Activated CD4-positive, CD25-positive, alpha-beta regulatory T cell treated with anti-CD3 and anti-CD28 coated beads, Interleukin-2, amount 50 U/mL, for 72 hours (primary cell): ENCODE data around the gene IGF2BP1.
"Not testable (repeated sequence)": the region's sequence is repeated elsewhere in the genome, so short reads cannot be mapped to it uniquely, and the experiment has no call there.

Source experiments
- DNase-seq: peaks from one replicate; pipeline ENCODE4 v3.0.0; 2021

Gene IGF2BP1

GRCh38 chr17:49055181-49055927, 58.2 kb downstream of the IGF2BP1 start:
- no peak for DNase-seq

- no peak for DNase-seq
These were observed 64.3 kb downstream of the IGF2BP1 start for GRCh38 chr17:49061524-49061943.

- no peak for DNase-seq
These were observed 66.5 kb downstream of the IGF2BP1 start for GRCh38 chr17:49063652-49064051.

GRCh38 chr17:49067163-49067562, 70.0 kb downstream of the IGF2BP1 start:
- no peak for DNase-seq

- DNase-seq = no peak
These were observed 72.5 kb downstream of the IGF2BP1 start for GRCh38 chr17:49069585-49070273.

GRCh38 chr17:49071106-49071505, 73.9 kb downstream of the IGF2BP1 start:
- no peak for DNase-seq

- no peak for DNase-seq
These were observed 77.8 kb downstream of the IGF2BP1 start for GRCh38 chr17:49074851-49075540.

GRCh38 chr17:49076573-49077384, 79.6 kb downstream of the IGF2BP1 start:
- no peak for DNase-seq

GRCh38 chr17:49078248-49078647, 81.1 kb downstream of the IGF2BP1 start:
- no peak for DNase-seq

- no peak for DNase-seq
These were observed 82.9 kb downstream of the IGF2BP1 start for GRCh38 chr17:49079840-49080663.

- DNase-seq = no peak
These were observed 85.0 kb downstream of the IGF2BP1 start for GRCh38 chr17:49082231-49082630.

- not testable (repeated sequence) for DNase-seq
These were observed 87.9 kb downstream of the IGF2BP1 start for GRCh38 chr17:49085046-49085445.

- no peak for DNase-seq
These were observed 88.6 kb downstream of the IGF2BP1 start for GRCh38 chr17:49085565-49086315.

GRCh38 chr17:49086316-49086605, 89.1 kb downstream of the IGF2BP1 start:
- no peak for DNase-seq

GRCh38 chr17:49086649-49087048, 89.5 kb downstream of the IGF2BP1 start:
- no peak for DNase-seq

- no peak for DNase-seq
These were observed 91.9 kb downstream of the IGF2BP1 start for GRCh38 chr17:49089094-49089493.

- no peak for DNase-seq
These were observed 93.9 kb downstream of the IGF2BP1 start for GRCh38 chr17:49090878-49091594.

- no peak for DNase-seq
These were observed 95.9 kb downstream of the IGF2BP1 start for GRCh38 chr17:49093131-49093530.

GRCh38 chr17:49100601-49101000, 103.4 kb downstream of the IGF2BP1 start:
- no peak for DNase-seq

- DNase-seq = no peak
These were observed 103.9 kb downstream of the IGF2BP1 start for GRCh38 chr17:49101054-49101534.

- not testable (repeated sequence) for DNase-seq
These were observed 106.2 kb downstream of the IGF2BP1 start for GRCh38 chr17:49103360-49103759.
